Immature natural killer cell (primary cell): ENCODE measurements around the gene OBP2B. TPM values are rescaled to one million over a fixed set of nuclear protein-coding genes. Genes with fewer than 3 reads are reported as not detected.
"Not testable (repeated sequence)": the region's sequence is repeated elsewhere in the genome, so short reads cannot be mapped to it uniquely, and the experiment has no call there.

Experiments
- DNase-seq, 3 donors: peaks; one replicate each; pipeline ENCODE4 v3.0.0; 2022; ENCODE audit warnings: mixed read lengths in 1 of 3
- H3K27ac Mint-ChIP-seq, 6 donors: one replicate each; pipeline ENCODE4 v1.8.0; 2020; ENCODE audit warnings: mixed read lengths in 6 of 6, mild to moderate bottlenecking in 5 of 6, inconsistent platforms in 4 of 6, moderate library complexity in 3 of 6
- H3K27me3 Mint-ChIP-seq, 3 donors: one replicate each; pipeline ENCODE4 v1.8.0; 2020 to 2021; ENCODE audit warnings: low read depth in 3 of 3, mild to moderate bottlenecking in 3 of 3, mixed read lengths in 3 of 3, moderate library complexity in 3 of 3, inconsistent platforms in 1 of 3
- H3K36me3 Mint-ChIP-seq, 3 donors: one replicate each; pipeline ENCODE4 v1.8.0; 2020; ENCODE audit warnings: mixed read lengths in 3 of 3, inconsistent platforms in 2 of 3, mild to moderate bottlenecking in 2 of 3
- H3K4me1 Mint-ChIP-seq, 2 donors: one replicate each; pipeline ENCODE4 v1.8.0; 2020; ENCODE audit warnings: inconsistent platforms in 2 of 2, mild to moderate bottlenecking in 2 of 2, mixed read lengths in 2 of 2, moderate library complexity in 1 of 2
- H3K4me3 Mint-ChIP-seq, 5 donors: one replicate each; pipeline ENCODE4 v1.8.0; 2020; ENCODE audit warnings: mild to moderate bottlenecking in 5 of 5, mixed read lengths in 5 of 5, inconsistent platforms in 3 of 5, moderate library complexity in 3 of 5
- H3K9me3 Mint-ChIP-seq, 6 donors: one replicate each; pipeline ENCODE4 v1.8.0; 2020; ENCODE audit warnings: mild to moderate bottlenecking in 6 of 6, mixed read lengths in 6 of 6, inconsistent platforms in 4 of 6, moderate library complexity in 3 of 6
- polyA plus RNA-seq, 3 donors: library from polyadenylated mRNA; unstranded; fragments of 300-500 nt; fragmentation: Illumina TruSeq; gene quantifications; one replicate each; pipeline ENCODE4 v1.2.3, GENCODE V29; 2021

OBP2B gene
- polyA plus RNA-seq, 3 donors from 2014 or later: not detected

- not testable (repeated sequence) for H3K4me1 Mint-ChIP-seq, H3K9me3 Mint-ChIP-seq, H3K4me3 Mint-ChIP-seq, DNase-seq, H3K27ac Mint-ChIP-seq, H3K36me3 Mint-ChIP-seq
- H3K27me3 Mint-ChIP-seq: peaks cover 5 to 11% (median 7%) of the 10 kb centered on the region in 3 donors
Observed at GRCh38 chr9:133221994-133222393, 12.9 kb upstream of the OBP2B start.

DNA sequence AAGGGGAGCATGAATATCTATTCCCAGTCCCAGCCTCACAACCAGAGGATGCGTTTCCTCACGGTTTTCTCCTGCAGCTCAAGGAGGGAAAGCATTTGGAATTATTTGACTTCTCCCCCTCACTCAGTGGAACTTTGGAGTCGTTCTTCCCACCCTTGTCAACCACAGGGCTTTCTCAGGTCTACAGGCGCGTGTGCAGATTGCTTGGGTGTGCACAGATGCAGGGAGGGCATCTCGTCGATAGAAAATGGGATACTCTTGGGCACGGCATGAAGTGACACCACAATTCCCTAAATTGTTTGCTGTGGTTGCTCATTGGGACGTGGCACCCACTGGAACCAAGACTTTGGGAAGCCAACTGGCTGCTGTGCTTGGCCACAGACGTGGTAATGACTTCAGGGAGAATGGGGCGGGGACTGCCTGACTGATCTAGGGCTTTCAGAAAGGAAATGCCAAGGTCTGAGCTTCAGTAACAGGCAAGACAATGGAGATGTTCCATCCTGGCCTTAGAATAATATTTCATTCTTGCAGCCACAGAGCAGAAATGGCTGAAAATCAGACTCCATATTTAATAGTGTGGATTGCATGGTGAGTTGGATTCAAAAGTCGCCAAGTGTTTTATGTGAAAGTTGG is 12.2 kb upstream of the OBP2B start:
- H3K4me3 Mint-ChIP-seq: no peak overlapping the region
- H3K27ac Mint-ChIP-seq: no peak overlapping the region
- no peak for DNase-seq
- H3K9me3 Mint-ChIP-seq: no peaks in the 10 kb centered on the region
- H3K36me3 Mint-ChIP-seq: no peaks in the 10 kb centered on the region
- no peaks in the 10 kb centered on the region for H3K4me1 Mint-ChIP-seq
- peaks cover 7 to 11% (median 8%) of the 10 kb centered on the region in 3 donors for H3K27me3 Mint-ChIP-seq

GRCh38 chr9:133218049-133218975 is 9.3 kb upstream of the OBP2B start:
- H3K36me3 Mint-ChIP-seq, H3K4me1 Mint-ChIP-seq, DNase-seq, H3K4me3 Mint-ChIP-seq, H3K27ac Mint-ChIP-seq, H3K9me3 Mint-ChIP-seq: not testable (repeated sequence)
- peaks cover 5 to 17% (median 13%) of the 10 kb centered on the region in 3 donors for H3K27me3 Mint-ChIP-seq

DNA sequence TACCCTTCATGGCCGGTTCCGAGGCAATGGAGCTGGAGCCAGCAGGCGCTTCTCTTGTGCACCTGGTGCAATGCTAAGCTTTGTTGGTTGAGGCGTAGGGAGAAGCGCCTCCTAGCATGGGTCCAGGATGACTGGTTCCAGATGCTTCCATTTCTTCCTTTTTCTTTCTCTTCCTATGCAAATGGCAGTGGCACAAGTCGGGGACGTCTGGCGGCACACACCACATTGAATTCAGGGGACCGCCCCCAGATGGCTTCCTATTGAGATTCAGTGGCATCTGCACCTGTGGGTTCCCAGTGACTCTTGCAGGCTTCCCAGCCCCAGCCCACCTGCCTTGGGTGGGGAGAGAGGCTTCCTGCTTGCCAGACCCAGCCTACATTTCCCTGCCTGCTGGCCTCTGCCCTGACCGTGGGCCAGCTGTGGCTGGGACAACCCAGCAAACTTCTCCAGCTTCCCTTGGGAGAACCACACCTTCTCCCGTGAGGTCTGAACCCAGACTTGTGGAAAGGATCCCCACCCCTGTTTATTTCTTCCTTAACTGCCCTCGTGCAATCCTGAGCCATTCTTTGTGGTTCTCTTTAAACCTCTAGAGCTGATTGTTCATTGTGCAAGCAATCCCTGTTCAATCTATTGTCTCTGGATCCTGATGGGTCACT is 8.4 kb upstream of the OBP2B start:
- H3K27ac Mint-ChIP-seq, DNase-seq, H3K9me3 Mint-ChIP-seq, H3K36me3 Mint-ChIP-seq, H3K4me1 Mint-ChIP-seq, H3K4me3 Mint-ChIP-seq: not testable (repeated sequence)
- H3K27me3 Mint-ChIP-seq: peaks cover 5 to 15% (median 13%) of the 10 kb centered on the region in 3 donors

- not testable (repeated sequence) for H3K4me3 Mint-ChIP-seq, DNase-seq, H3K27ac Mint-ChIP-seq, H3K9me3 Mint-ChIP-seq, H3K4me1 Mint-ChIP-seq, H3K36me3 Mint-ChIP-seq
- H3K27me3 Mint-ChIP-seq: peaks cover 7 to 23% (median 8%) of the 10 kb centered on the region in 3 donors
Observed at GRCh38 chr9:133214276-133214675, 5.2 kb upstream of the OBP2B start.

GRCh38 chr9:133210609-133211008 is 1.6 kb upstream of the OBP2B start:
- H3K9me3 Mint-ChIP-seq: peaks cover 0 to 2% (median 0%) of the 10 kb centered on the region in 6 donors
- peaks cover 2 to 17% (median 5%) of the 10 kb centered on the region in 3 donors for H3K27me3 Mint-ChIP-seq
- DNase-seq: no peak
- H3K4me1 Mint-ChIP-seq: no peaks in the 10 kb centered on the region
- no peak overlapping the region for H3K27ac Mint-ChIP-seq
- H3K36me3 Mint-ChIP-seq: no peaks in the 10 kb centered on the region
- H3K4me3 Mint-ChIP-seq: no peak overlapping the region

- Mint-ChIP-seq H3K27me3 (peaks cover 2 to 17% (median 5%) of the 10 kb centered on the region in 3 donors), H3K4me3 (no peak overlapping the region), H3K36me3 (no peaks in the 10 kb centered on the region), H3K9me3 (peaks cover 0 to 2% (median 0%) of the 10 kb centered on the region in 6 donors), H3K27ac (no peak overlapping the region), H3K4me1 (no peaks in the 10 kb centered on the region)
- no peak for DNase-seq
Observed at GRCh38 chr9:133210202-133210532, 1.1 kb upstream of the OBP2B start.

- peaks cover 2 to 16% (median 2%) of the 10 kb centered on the region in 3 donors for H3K27me3 Mint-ChIP-seq
- not testable (repeated sequence) for H3K36me3 Mint-ChIP-seq, H3K4me3 Mint-ChIP-seq, DNase-seq, H3K9me3 Mint-ChIP-seq, H3K27ac Mint-ChIP-seq, H3K4me1 Mint-ChIP-seq
Observed at GRCh38 chr9:133209327-133210201, 514 bp upstream of the OBP2B start.

- H3K4me3 Mint-ChIP-seq, DNase-seq, H3K9me3 Mint-ChIP-seq, H3K36me3 Mint-ChIP-seq, H3K4me1 Mint-ChIP-seq, H3K27ac Mint-ChIP-seq: not testable (repeated sequence)
- H3K27me3 Mint-ChIP-seq: peaks cover 2 to 11% (median 2%) of the 10 kb centered on the region in 3 donors
Observed at GRCh38 chr9:133208171-133208879, 725 bp downstream of the OBP2B start.

- no peaks in the 10 kb centered on the region for H3K36me3 Mint-ChIP-seq
- no peaks in the 10 kb centered on the region for H3K4me1 Mint-ChIP-seq
- H3K4me3 Mint-ChIP-seq: no peak overlapping the region
- H3K9me3 Mint-ChIP-seq: no peaks in the 10 kb centered on the region
- no peak overlapping the region for H3K27ac Mint-ChIP-seq
- no peak for DNase-seq
- peaks cover 2 to 11% (median 2%) of the 10 kb centered on the region in 3 donors for H3K27me3 Mint-ChIP-seq
Observed at GRCh38 chr9:133207540-133208170, 1.4 kb downstream of the OBP2B start.

- no peak overlapping the region for H3K27ac Mint-ChIP-seq
- DNase-seq: no peak
- H3K4me1 Mint-ChIP-seq: no peaks in the 10 kb centered on the region
- peaks cover 2 to 7% (median 2%) of the 10 kb centered on the region in 3 donors for H3K27me3 Mint-ChIP-seq
- H3K9me3 Mint-ChIP-seq: no peaks in the 10 kb centered on the region
- H3K36me3 Mint-ChIP-seq: no peaks in the 10 kb centered on the region
- no peak overlapping the region for H3K4me3 Mint-ChIP-seq
Observed at GRCh38 chr9:133207021-133207531, 2.0 kb downstream of the OBP2B start.
